HG03066 (cell line): Measurements from ENCODE around the gene ZNF578.
"Not testable (repeated sequence)": the region's sequence is repeated elsewhere in the genome, so short reads cannot be mapped to it uniquely, and the experiment has no call there.

ENCODE experiments used
- ATAC-seq: cut with Tn5 transposase; IDR thresholded peaks from one replicate; pipeline ENCODE4 v1.9.1; 2021; ENCODE audit warnings: low read depth; ENCODE audit not compliant: unreplicated experiment

ZNF578 gene

DNA sequence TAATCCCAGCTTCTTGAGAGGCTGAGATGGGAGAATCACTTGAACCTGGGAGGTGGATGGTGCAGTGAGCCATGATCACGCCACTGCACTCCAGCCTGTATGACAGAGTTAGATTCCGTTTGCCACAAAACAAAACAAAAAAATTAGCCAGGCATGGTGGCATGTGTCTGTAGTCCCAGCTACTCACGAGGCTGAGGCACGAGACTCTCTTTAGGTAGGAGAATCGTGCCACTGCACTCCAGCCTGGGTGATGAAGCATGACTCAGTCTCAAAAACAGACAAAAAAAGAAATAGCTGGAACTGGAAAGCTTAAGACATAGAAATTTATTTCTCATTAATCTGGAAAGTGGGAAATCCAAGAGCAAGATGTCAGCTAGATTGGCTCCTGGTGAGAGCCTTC is 53.9 kb downstream of the ZNF578 start:
- no peak for ATAC-seq

- ATAC-seq = no peak
Observed at GRCh38 chr19:52516191-52516590, 62.8 kb downstream of the ZNF578 start.

DNA sequence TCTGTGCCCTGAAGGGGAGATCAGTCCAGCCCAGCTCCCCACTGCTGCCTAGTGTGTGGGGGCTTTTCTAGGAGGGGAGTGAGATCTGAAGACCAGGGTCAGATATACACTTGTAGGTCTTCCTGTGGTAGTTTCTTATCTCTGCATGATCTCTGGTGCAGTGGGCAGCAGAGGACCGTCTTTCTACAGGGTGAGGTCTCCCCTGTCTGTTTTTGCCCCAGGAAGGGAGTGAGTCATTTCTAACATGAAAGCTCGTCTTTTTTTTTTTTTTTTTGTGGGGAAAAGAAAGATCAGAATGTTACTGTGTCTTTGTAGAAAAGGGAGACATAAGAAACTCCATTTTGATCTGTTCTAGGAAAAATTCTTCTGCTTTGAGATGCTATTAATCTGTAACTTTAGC is 65.3 kb downstream of the ZNF578 start:
- ATAC-seq = no peak

- ATAC-seq = not testable (repeated sequence)
Observed at GRCh38 chr19:52519175-52519574, 65.8 kb downstream of the ZNF578 start.

DNA sequence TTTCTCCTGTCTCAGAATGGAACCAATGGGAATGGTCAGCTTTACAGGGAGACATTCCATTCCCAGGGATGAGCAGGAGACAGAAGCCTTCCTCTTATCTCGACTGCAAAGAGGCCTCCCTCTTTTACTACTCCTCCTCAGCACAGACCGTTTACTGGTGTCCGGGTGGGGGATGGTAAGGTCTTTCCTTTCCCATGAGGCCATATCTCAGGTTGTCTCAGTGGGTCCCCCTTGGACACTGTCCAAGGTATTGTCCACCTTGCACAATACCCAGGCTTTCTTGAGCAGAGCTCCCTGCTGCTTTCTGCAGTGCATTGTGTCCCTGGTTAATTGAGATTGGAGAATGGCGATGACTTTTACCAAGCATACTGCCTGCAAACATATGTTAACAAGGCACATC is 66.7 kb downstream of the ZNF578 start:
- ATAC-seq = no peak

DNA sequence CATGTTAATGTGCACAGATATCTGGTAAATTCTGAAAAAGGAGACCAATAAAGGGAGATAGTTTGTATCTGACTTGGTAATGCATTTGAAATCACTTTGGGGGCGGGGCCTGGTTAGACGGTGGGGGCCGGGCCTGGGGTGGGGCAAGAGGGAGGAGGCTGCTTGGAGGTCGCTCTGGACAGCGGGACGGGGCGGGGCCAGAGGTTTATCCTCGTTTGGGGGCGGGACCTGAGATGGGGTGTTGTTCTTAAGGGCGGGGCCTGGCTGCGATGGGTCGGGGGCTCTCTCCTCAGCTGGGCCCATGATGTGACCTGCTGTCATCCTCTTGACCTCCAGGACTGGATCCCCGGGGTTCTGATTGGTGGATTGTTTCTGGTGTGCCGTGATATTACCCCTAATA is 69.2 kb downstream of the ZNF578 start:
- ATAC-seq = no peak

DNA sequence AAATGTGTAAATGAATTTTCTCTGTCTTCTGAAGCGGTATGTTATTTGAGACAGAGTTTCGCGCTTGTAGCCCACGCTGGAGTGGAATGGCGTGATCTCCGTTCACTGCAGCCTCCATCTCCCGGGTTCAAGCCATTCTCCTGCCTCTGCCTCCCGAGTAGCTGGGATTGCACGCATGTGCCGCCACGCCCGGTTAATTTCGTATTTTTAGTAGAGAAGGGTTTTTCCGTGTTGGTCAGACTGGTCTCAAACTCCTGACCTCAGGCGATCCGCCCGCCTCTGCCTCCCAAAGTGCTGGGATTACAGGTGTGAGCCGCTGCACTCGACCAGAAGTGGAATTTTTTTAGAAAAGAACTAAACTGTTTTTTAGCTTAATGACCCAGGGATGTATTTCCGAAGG is 70.7 kb downstream of the ZNF578 start:
- ATAC-seq = no peak

- ATAC-seq = peak; percentile 81
Observed at GRCh38 chr19:52527134-52527955, 74.0 kb downstream of the ZNF578 start, which contains the start of gene ZNF808. TSS of gene ZNF808 (plus strand) at chr19:52527668. CDS start at chr19:52543285, 15,617 bp downstream.

DNA sequence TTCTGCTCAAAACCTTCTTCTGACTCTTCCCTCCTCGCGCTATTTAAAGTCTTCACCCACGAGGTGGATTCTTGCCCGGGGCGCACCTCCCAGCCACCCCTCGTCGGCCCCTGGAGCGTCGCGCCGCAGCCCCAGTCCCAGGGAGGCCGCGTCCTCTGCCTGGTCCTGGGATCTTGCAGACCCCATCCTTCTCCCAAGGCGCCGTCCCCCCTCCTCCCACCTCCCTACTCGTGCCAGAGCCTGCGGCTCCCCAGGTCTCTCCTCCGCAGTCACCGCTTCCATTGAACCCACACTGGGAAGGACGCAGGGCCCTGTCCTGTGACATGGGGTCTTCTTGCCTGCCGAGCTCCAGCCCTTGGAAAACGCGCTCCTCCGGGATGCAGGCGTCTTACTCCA is 74.6 kb downstream of the ZNF578 start:
- ATAC-seq = no peak

- no peak for ATAC-seq
Observed at GRCh38 chr19:52532480-52532879, 79.1 kb downstream of the ZNF578 start.

DNA sequence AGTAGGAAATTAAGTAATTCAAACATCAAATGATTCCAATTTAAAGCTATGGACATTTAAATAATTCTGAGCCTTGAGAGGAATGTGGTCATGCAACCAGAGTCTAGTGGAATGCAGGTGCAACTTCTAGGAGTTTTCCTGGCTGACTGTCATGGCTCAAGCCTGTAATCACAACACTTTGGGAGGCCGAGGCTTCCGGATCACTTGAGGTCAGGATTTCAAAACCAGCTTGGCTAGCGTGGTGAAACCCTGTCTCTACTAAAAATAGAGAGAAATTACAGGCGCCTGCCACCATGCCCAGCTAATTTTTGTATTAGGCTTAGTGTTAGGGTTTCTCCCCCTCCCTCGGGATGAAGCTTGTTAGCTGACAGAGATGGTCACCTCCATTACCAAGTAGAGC is 80.5 kb downstream of the ZNF578 start:
- no peak for ATAC-seq

GRCh38 chr19:52535385-52535770 is 82.0 kb downstream of the ZNF578 start:
- not testable (repeated sequence) for ATAC-seq

GRCh38 chr19:52535771-52536447 is 82.6 kb downstream of the ZNF578 start:
- ATAC-seq = peak; percentile 88

GRCh38 chr19:52536448-52536800 is 83.1 kb downstream of the ZNF578 start:
- ATAC-seq = peak; percentile 23

- ATAC-seq = not testable (repeated sequence)
Observed at GRCh38 chr19:52538815-52539214, 85.5 kb downstream of the ZNF578 start.

DNA sequence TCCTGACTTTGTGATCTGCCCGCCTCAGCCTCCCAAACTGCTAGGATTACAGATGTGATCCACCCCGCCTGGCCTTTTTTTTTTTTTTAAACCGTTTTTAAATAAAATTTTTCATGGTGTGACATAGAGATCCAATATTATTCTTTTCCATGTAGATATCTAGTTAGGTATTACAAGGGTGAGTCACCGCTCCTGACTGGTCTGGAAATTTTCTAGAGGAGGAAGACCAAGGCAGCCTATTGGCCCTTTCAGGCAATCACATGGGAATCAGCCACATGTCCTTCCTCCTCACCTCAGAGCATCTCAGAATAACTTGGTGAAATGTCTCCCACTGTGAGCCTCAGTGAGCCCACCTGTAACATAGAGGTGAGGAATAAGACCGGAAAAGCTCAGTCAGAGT is 87.8 kb downstream of the ZNF578 start:
- ATAC-seq = not testable (repeated sequence)

DNA sequence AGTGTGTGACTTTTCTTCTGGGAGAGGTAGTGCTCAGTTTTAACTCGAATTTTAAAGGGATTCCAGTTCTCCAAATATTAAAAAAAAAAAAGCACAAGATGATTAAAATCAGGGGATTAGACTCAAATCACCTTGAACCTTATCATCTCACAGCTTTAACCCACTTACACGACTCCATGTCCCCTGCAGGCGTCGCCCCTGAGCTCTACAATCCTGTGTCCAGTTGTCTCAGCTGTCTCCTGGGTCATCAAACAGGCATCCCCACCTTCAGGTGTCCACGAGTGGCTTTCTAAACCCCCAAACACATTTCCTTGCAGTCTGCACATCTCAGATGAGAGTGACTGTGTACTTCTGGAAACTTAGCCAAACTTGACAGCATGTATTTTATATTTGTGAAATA is 88.3 kb downstream of the ZNF578 start:
- ATAC-seq = no peak

GRCh38 chr19:52542541-52542940 is 89.2 kb downstream of the ZNF578 start:
- ATAC-seq = not testable (repeated sequence)

DNA sequence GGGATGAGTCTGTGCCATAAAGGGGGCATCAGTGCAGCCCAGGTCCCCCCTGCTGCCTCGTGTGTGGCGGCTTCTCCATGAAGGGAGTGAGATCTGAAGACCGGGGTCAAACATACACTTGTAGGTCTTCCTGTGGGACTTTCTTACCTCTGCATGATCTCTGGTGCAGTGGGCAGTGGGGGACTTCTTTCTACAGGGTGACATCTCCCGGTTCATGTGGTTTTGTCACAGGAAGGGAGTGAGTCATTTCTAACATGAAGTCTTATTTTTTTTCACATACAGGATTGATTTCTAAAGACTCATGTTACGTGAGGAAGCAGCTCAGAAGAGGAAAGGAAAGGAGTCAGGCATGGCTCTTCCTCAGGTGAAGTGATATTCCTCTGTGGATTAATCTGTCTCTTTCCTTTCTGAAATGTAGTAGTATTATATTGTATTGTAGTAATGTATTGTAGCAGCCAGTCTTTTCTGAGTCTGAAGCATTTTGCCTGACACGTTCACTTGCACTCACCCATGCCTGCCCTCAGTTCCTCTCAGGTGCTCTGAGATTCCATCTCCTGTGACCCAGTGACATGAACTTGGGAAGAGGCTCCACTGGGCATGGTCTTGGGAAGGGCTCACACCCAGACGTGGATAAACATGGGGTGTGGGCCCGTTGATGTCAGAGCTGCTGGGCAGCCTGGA is 89.8 kb downstream of the ZNF578 start:
- no peak for ATAC-seq

- no peak for ATAC-seq
Observed at GRCh38 chr19:52554216-52554971, 101.0 kb downstream of the ZNF578 start.
